Brain microvascular endothelial cell (primary cell): Measurements from ENCODE around the gene ALOXE3.

Experiments used
- DNase-seq: peaks from one replicate; pipeline ENCODE4 v3.0.0-alpha.2; 2020
- H3K27ac ChIP-seq: fragments of 250-450 bp; sonication (Bioruptor Pico); 2 replicates; pipeline ENCODE4 v1.5.1; 2020; ENCODE audit warnings: mild to moderate bottlenecking, moderate library complexity
- H3K27me3 ChIP-seq: fragments of 250-450 bp; sonication (Bioruptor Pico); replicated peaks from 2 replicates; pipeline ENCODE4 v1.5.1; 2020; ENCODE audit warnings: mild to moderate bottlenecking
- H3K36me3 ChIP-seq: fragments of 250-450 bp; sonication (Bioruptor Pico); replicated peaks from 2 replicates; pipeline ENCODE4 v1.5.1; 2020; ENCODE audit warnings: mild to moderate bottlenecking
- H3K4me3 ChIP-seq: 2 replicates; pipeline ENCODE4 v1.5.1; 2011; ENCODE audit warnings: low read depth, mild to moderate bottlenecking, control low read depth, low read length, moderate library complexity
- CTCF ChIP-seq: IDR thresholded peaks from 2 replicates; pipeline ENCODE4 v1.5.1; 2011; ENCODE audit warnings: low read depth, mild to moderate bottlenecking, moderate library complexity, low read length, control low read depth, inconsistent platforms; ENCODE audit errors: missing control alignments
- in situ Hi-C: cut with HindIII; loops from 2 replicates; pipeline ENCODE4 v1.10.0; 2017; ENCODE audit warnings: low sequenced_read_pairs, low pct_ligation_motif_present

ALOXE3 gene

DNA sequence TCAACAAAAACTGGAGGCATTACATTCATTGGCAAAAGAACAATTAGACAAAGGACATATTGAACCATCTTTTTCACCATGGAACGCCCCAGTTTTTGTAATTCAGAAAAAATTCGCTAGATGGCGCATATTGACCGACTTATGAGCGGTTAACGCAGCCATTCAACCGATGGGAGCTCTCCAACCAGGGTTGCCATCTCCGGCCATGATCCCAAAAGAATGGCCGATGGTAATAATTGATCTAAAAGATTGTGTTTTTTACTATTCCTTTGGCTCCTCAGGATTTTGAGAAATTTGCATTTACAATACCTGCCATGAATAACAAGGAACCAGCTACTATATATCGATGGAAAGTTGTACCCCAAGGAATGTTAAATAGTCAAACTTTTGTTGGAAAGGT lies 58.0 kb downstream of the ALOXE3 start:
- in situ Hi-C loops = no loop called here
- DNase-seq = peak; percentile 63

DNA sequence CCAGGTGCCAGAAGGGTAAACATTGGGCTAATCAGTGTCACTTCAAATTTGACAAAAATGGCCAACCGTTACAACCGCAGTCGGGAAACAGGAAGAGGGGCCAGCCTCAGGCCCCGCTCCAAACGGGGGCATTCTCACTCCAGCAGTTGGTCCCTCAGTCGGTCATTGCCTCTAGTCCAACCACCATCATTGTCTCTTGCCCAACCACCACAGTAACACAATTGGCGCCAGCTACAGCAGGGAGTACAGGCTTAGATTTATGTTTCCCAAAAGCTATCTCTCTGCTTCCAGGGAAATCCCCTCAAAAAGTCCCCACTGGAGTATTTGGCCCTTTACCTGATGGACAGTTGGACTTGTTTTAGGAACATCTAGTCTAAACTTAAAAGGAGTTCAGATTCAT lies 59.2 kb downstream of the ALOXE3 start:
- no peak for DNase-seq
- Histone ChIP-seq H3K27me3 (peaks cover 34% of the 10 kb centered on the region), H3K4me3 (no peak overlapping the region), H3K27ac (no peak overlapping the region), H3K36me3 (no peaks in the 10 kb centered on the region)
- in situ Hi-C loops = loop anchor here (10.0 kb wide), 1 partner anchor 56 kb away; the partner anchor contains the start of gene ALOXE3
- no peak for TF ChIP-seq CTCF

More for the DNA sequence above, 58.0 kb downstream of the ALOXE3 start:
- Histone ChIP-seq H3K4me3 (no peak overlapping the region), H3K27ac (no peak overlapping the region), H3K36me3 (no peaks in the 10 kb centered on the region), H3K27me3 (peaks cover 44% of the 10 kb centered on the region)
- peak; percentile 66 for TF ChIP-seq CTCF

- in situ Hi-C loops = loop anchor here (10.0 kb wide), 1 partner anchor 57 kb away; the partner anchor contains the start of gene ALOXE3
- Histone ChIP-seq H3K27ac (no peak overlapping the region), H3K27me3 (peaks cover 26% of the 10 kb centered on the region), H3K36me3 (no peaks in the 10 kb centered on the region), H3K4me3 (no peak overlapping the region)
- peak; percentile 79 for TF ChIP-seq CTCF
- DNase-seq = peak; percentile 77
Observed at GRCh38 chr17:8057691-8058114, 60.6 kb downstream of the ALOXE3 start.

DNA sequence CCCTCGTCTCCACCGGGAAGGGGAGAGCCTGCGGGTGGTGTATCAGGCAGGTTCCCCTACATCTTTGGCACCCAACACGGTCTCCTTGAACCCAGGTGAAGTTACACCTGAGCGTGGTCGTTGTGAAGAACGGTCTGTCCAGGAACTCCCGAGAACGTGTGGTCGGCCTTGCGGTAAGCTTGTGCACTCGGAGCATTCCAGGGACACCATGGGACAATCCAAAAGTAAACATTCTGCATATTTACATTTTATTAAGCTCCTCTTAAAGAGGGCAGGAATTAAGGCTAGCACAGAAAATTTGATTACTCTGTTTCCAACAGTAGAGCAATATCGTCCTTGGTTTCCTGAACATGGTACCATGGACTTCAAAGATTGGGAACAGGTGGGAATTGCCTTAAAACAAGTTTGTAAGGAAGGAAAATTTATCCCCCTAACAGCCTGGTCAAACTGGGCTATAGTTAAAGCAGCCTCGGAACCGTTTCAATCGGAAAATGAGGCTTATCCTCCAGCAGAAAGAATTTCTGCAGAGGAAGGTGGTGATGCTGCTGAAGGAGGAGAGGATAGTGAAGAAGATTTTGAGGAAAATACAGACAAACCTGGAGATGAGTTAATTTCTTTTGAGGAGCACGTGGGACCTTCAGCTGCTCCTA lies 61.2 kb downstream of the ALOXE3 start:
- in situ Hi-C loops = loop anchor here (10.0 kb wide), 1 partner anchor 58 kb away; the partner anchor contains the start of gene ALOXE3
- H3K4me3 ChIP-seq = no peak overlapping the region
- DNase-seq = no peak
- H3K27me3 ChIP-seq = peaks cover 23% of the 10 kb centered on the region
- no peak for TF ChIP-seq CTCF
- no peaks in the 10 kb centered on the region for H3K36me3 ChIP-seq
- no peak overlapping the region for H3K27ac ChIP-seq

DNA sequence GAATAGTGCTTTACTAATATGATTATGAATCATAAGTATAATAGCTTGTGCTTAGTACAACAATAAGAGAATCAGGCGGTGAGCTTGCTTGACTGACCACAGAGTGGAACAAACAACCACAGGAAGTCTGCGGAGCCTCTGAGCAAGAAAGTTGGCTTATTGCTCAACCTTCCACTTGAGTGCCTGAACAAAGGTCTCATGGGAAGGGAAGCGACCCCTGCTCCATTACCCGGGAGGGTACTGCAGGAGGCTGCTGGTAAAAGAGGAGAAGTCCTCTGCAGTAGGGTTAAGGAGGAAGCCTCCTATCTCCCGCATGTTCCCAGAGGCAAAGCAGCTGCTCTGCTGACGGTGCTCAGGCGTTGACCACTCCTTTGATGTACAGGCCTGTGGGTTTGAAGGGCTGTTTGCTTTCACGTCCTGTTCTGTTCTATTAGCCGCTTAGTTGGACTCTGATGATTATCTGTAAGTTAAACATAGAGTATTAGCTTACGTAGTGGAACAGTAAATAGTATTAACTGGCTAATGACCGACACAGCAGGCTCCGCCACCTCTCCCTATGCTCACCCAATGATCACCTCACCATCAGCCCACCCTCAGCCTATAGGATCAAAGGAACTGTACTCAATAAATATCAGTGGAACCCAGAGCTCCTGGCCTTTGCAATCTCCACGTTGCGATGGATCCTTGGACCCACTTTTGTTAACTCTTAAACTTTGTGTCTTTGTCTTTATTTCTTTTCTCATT lies 61.9 kb downstream of the ALOXE3 start:
- no peak overlapping the region for H3K4me3 ChIP-seq
- peak; percentile 80 for DNase-seq
- no peak overlapping the region for H3K27ac ChIP-seq
- peaks cover 17% of the 10 kb centered on the region for H3K27me3 ChIP-seq
- no peaks in the 10 kb centered on the region for H3K36me3 ChIP-seq
- in situ Hi-C loops = loop anchor here (10.0 kb wide), 1 partner anchor 58 kb away; the partner anchor contains the start of gene ALOXE3
- TF ChIP-seq CTCF = no peak
